ENCODE results near the gene LYSET.

DNA sequence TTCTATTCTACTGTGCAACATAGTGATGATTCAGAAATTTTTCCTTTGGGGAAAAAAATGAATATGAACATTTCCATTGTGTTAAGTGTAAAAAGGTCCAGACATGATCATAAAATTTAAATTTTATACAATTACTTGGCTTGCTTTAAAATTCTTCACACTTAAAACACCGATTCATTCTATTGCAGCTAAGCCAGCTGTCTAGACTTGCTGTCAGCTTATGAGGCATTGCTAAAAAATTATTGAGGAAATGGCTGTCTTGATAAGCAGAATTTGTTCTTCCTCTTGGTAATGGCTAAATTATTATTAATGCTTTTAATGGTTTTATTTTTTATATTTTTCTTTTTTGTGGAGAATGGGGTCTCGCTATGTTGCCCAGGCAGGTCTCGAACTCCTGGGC lies 1.8 kb downstream of the LYSET start:
- TF ChIP-seq, protein P1, sequence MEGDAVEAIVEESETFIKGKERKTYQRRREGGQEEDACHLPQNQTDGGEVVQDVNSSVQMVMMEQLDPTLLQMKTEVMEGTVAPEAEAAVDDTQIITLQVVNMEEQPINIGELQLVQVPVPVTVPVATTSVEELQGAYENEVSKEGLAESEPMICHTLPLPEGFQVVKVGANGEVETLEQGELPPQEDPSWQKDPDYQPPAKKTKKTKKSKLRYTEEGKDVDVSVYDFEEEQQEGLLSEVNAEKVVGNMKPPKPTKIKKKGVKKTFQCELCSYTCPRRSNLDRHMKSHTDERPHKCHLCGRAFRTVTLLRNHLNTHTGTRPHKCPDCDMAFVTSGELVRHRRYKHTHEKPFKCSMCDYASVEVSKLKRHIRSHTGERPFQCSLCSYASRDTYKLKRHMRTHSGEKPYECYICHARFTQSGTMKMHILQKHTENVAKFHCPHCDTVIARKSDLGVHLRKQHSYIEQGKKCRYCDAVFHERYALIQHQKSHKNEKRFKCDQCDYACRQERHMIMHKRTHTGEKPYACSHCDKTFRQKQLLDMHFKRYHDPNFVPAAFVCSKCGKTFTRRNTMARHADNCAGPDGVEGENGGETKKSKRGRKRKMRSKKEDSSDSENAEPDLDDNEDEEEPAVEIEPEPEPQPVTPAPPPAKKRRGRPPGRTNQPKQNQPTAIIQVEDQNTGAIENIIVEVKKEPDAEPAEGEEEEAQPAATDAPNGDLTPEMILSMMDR (IDR thresholded peaks at IDR 0.05) = no peak
- no peak for TF ChIP-seq EZH2 (IDR thresholded peaks at IDR 0.05)

All from neural progenitor cell (in vitro differentiated cells).